H9 (cell line): ENCODE results near the gene CPO. TPM values are rescaled to one million over a fixed set of nuclear protein-coding genes. Genes with fewer than 3 reads are reported as not detected.

Experiments used
- DNase-seq: peaks from one replicate; pipeline ENCODE4 v3.0.0-alpha.2; 2017
- H2AFZ ChIP-seq: one replicate; pipeline ENCODE4 v1.6.1; 2013; ENCODE audit warnings: mild to moderate bottlenecking, low read length, control low read depth, moderate library complexity
- H2AK5ac ChIP-seq: 2 replicates; pipeline ENCODE4 v1.6.1; 2013; ENCODE audit warnings: low read length, control low read depth, mixed read lengths; ENCODE audit not compliant: insufficient read length
- H2BK120ac ChIP-seq: one replicate; pipeline ENCODE4 v1.6.1; 2013; ENCODE audit warnings: low read depth, mild to moderate bottlenecking, low read length, control low read depth, inconsistent platforms; ENCODE audit not compliant: poor library complexity, severe bottlenecking
- H2BK12ac ChIP-seq: 2 replicates; pipeline ENCODE4 v1.6.1; 2013; ENCODE audit warnings: low read length, control low read depth, mixed read lengths, low read depth; ENCODE audit not compliant: insufficient read length
- H2BK15ac ChIP-seq: 2 replicates; pipeline ENCODE4 v1.6.1; 2013; ENCODE audit warnings: low read depth, low read length, control low read depth
- H2BK20ac ChIP-seq: one replicate; pipeline ENCODE4 v1.6.1; 2013; ENCODE audit warnings: low read depth, mild to moderate bottlenecking, low read length, control low read depth, inconsistent platforms; ENCODE audit not compliant: poor library complexity, severe bottlenecking
- H2BK5ac ChIP-seq: 2 replicates; pipeline ENCODE4 v1.6.1; 2013; ENCODE audit warnings: low read length, control low read depth, mixed read lengths; ENCODE audit not compliant: insufficient read length
- H3K14ac ChIP-seq: 2 replicates; pipeline ENCODE4 v1.6.1; 2013; ENCODE audit warnings: low read length, control low read depth; ENCODE audit not compliant: insufficient read depth
- H3K18ac ChIP-seq: 2 replicates; pipeline ENCODE4 v1.6.1; 2013; ENCODE audit warnings: low read depth, mild to moderate bottlenecking, mixed read lengths, low read length, control low read depth; ENCODE audit not compliant: insufficient read length
- H3K23ac ChIP-seq: 2 replicates; pipeline ENCODE4 v1.6.1; 2013; ENCODE audit warnings: low read length, control low read depth, mixed read lengths, low read depth; ENCODE audit not compliant: insufficient read length
- H3K23me2 ChIP-seq: 2 replicates; pipeline ENCODE4 v1.6.1; 2013; ENCODE audit warnings: low read depth, mild to moderate bottlenecking, mixed read lengths, low read length, control low read depth; ENCODE audit not compliant: insufficient read length, poor library complexity, severe bottlenecking
- H3K27ac ChIP-seq: 2 replicates; pipeline ENCODE4 v1.5.1; 2013; ENCODE audit warnings: low read length, control low read depth, mixed read lengths, low read depth; ENCODE audit not compliant: insufficient read length
- H3K27me3 ChIP-seq: 2 replicates; pipeline ENCODE4 v1.6.1; 2013; ENCODE audit warnings: low read length, control low read depth, inconsistent platforms; ENCODE audit not compliant: insufficient read depth
- H3K4ac ChIP-seq: 2 replicates; pipeline ENCODE4 v1.6.1; 2013; ENCODE audit warnings: low read depth, mild to moderate bottlenecking, control low read depth, inconsistent platforms, low read length, moderate library complexity
- H3K4me1 ChIP-seq: 2 replicates; pipeline ENCODE4 v1.6.1; 2013; ENCODE audit warnings: low read length, control low read depth, inconsistent platforms; ENCODE audit not compliant: insufficient read depth
- H3K4me2 ChIP-seq: 2 replicates; pipeline ENCODE4 v1.6.1; 2013; ENCODE audit warnings: low read length, control low read depth, mixed read lengths; ENCODE audit not compliant: insufficient read length, insufficient read depth
- H3K56ac ChIP-seq: 2 replicates; pipeline ENCODE4 v1.6.1; 2013; ENCODE audit warnings: low read depth, mild to moderate bottlenecking, mixed read lengths, low read length, control low read depth; ENCODE audit not compliant: insufficient read length
- H3K79me1 ChIP-seq: 2 replicates; pipeline ENCODE4 v1.6.1; 2013; ENCODE audit warnings: low read depth, mild to moderate bottlenecking, moderate library complexity, low read length, control low read depth, inconsistent platforms; ENCODE audit not compliant: insufficient read depth, poor library complexity, severe bottlenecking
- H3K79me2 ChIP-seq: 2 replicates; pipeline ENCODE4 v1.6.1; 2013; ENCODE audit warnings: low read length, control low read depth, inconsistent platforms; ENCODE audit not compliant: insufficient read depth
- H3K9ac ChIP-seq: 2 replicates; pipeline ENCODE4 v1.6.1; 2013; ENCODE audit warnings: low read length, control low read depth, mixed read lengths; ENCODE audit not compliant: insufficient read length; ENCODE audit errors: extremely low read depth
- H3K9me3 ChIP-seq: one replicate; pipeline ENCODE4 v1.6.1; 2013; ENCODE audit warnings: low read depth, low read length, inconsistent platforms; ENCODE audit not compliant: control insufficient read depth
- H3T11ph ChIP-seq: one replicate; pipeline ENCODE4 v1.6.1; 2013; ENCODE audit warnings: mild to moderate bottlenecking, low read length, control low read depth, inconsistent platforms
- H4K20me1 ChIP-seq: one replicate; pipeline ENCODE4 v1.6.1; 2013; ENCODE audit not compliant: control insufficient read depth, insufficient read length, insufficient read depth
- H4K5ac ChIP-seq: 2 replicates; pipeline ENCODE4 v1.6.1; 2013; ENCODE audit warnings: low read depth, mild to moderate bottlenecking, mixed read lengths, low read length, control low read depth; ENCODE audit not compliant: insufficient read length
- H4K8ac ChIP-seq: replicated peaks from 2 replicates; pipeline ENCODE4 v1.6.1; 2013; ENCODE audit warnings: low read length, control low read depth, mixed read lengths, low read depth; ENCODE audit not compliant: insufficient read length
- H4K91ac ChIP-seq: 2 replicates; pipeline ENCODE4 v1.6.1; 2013; ENCODE audit warnings: low read depth, mild to moderate bottlenecking, moderate library complexity, mixed read lengths, low read length, control low read depth; ENCODE audit not compliant: insufficient read length
- H3K27ac Mint-ChIP-seq, 3 experiments: 2 replicates in 2 of 3; 3 replicates in 1 of 3; pipeline ENCODE4 v1.8.0; 2020 to 2021; ENCODE audit warnings: mixed read lengths in 3 of 3, mild to moderate bottlenecking in 1 of 3, moderate library complexity in 1 of 3
- H3K27me3 Mint-ChIP-seq: 2 replicates; pipeline ENCODE4 v1.8.0; 2021; ENCODE audit warnings: low read depth, mild to moderate bottlenecking, moderate library complexity, mixed read lengths
- H3K36me3 Mint-ChIP-seq, 3 experiments: 2 replicates in 2 of 3; 3 replicates in 1 of 3; pipeline ENCODE4 v1.8.0; 2020 to 2021; ENCODE audit warnings: low read depth in 3 of 3, mixed read lengths in 3 of 3; ENCODE audit not compliant: insufficient read depth in 1 of 3
- H3K4me1 Mint-ChIP-seq, 2 experiments: 2 replicates each; pipeline ENCODE4 v1.8.0; 2020; ENCODE audit warnings: mixed read lengths in 2 of 2
- H3K4me3 Mint-ChIP-seq, 2 experiments: 2 replicates in 1 of 2; 3 replicates in 1 of 2; pipeline ENCODE4 v1.8.0; 2020 to 2021; ENCODE audit warnings: mild to moderate bottlenecking in 2 of 2, mixed read lengths in 2 of 2, moderate library complexity in 1 of 2
- H3K9me3 Mint-ChIP-seq, 2 experiments: 2 replicates in 1 of 2; 3 replicates in 1 of 2; pipeline ENCODE4 v1.8.0; 2020; ENCODE audit warnings: mild to moderate bottlenecking in 2 of 2, mixed read lengths in 2 of 2, moderate library complexity in 1 of 2
- WGBS: extraction: QIAGEN DNeasy Blood & Tissue Kit; methylation state at CpG from one replicate; pipeline ENCODE4 v1.1.7; 2013; ENCODE audit warnings: missing lambda C conversion rate, low lambda C conversion rate, mixed read lengths; ENCODE audit not compliant: insufficient read length; ENCODE audit errors: extremely low coverage; 5-methylcytosine and 5-hydroxymethylcytosine counted together
- total RNA-seq: library from RNA; stranded (reverse); gene quantifications from 2 replicates; pipeline ENCODE4 v1.2.1, GENCODE V29; 2021
- TF ChIP-seq, protein P1 (sequence below): fragments of 200-600 bp; sonication (generic); conservative IDR thresholded peaks from 3 replicates; pipeline ENCODE4 v1.8.0; 2021; ENCODE audit warnings: antibody characterized with exemption, mild to moderate bottlenecking

CPO gene
- total RNA-seq, 1 experiment from 2014 or later, result 0.68 TPM

DNA sequence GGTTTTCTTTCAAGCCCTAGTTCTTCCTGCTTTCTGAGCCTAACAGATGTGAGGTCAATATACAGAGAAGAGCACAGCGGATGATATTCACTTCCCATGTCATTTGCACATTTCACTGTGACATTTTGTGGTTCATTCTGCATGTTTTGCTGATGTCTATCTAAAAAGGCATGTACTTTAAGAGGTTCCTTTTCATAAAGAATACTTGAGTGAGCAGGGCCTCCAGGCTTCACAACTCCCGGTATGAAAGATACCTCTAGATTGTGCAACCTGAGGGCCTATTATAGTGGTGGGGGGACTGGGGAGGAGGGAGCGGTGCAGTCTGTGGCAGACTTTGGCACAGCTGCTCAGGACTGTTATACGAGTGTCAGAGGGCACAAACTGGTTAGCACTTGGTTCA lies 54.6 kb downstream of the CPO start:
- Histone ChIP-seq H3T11ph (no peak overlapping the region), H3K4me2 (no peak overlapping the region), H3K79me1 (no peaks in the 10 kb centered on the region), H3K14ac (no peak overlapping the region), H3K79me2 (no peaks in the 10 kb centered on the region), H3K18ac (no peak overlapping the region), H3K9me3 (no peaks in the 10 kb centered on the region), H2AFZ (no peak overlapping the region), H2BK120ac (no peak overlapping the region), H4K5ac (no peak overlapping the region), H3K4ac (no peak overlapping the region), H3K56ac (no peak overlapping the region), H2BK20ac (no peak overlapping the region), H3K9ac (no peak overlapping the region), H3K27ac (no peak overlapping the region), H2AK5ac (no peak overlapping the region), H4K91ac (no peak overlapping the region), H2BK5ac (no peak overlapping the region), H2BK12ac (no peak overlapping the region), H3K4me1 (no peaks in the 10 kb centered on the region), H4K20me1 (no peaks in the 10 kb centered on the region), H3K27me3 (peaks cover 2% of the 10 kb centered on the region; the same call in 1 of the 2 replicates), H3K23ac (no peak overlapping the region), H3K23me2 (no peaks in the 10 kb centered on the region), H2BK15ac (no peak overlapping the region), H4K8ac (no peak overlapping the region)
- TF ChIP-seq, protein P1, sequence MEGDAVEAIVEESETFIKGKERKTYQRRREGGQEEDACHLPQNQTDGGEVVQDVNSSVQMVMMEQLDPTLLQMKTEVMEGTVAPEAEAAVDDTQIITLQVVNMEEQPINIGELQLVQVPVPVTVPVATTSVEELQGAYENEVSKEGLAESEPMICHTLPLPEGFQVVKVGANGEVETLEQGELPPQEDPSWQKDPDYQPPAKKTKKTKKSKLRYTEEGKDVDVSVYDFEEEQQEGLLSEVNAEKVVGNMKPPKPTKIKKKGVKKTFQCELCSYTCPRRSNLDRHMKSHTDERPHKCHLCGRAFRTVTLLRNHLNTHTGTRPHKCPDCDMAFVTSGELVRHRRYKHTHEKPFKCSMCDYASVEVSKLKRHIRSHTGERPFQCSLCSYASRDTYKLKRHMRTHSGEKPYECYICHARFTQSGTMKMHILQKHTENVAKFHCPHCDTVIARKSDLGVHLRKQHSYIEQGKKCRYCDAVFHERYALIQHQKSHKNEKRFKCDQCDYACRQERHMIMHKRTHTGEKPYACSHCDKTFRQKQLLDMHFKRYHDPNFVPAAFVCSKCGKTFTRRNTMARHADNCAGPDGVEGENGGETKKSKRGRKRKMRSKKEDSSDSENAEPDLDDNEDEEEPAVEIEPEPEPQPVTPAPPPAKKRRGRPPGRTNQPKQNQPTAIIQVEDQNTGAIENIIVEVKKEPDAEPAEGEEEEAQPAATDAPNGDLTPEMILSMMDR, result no peak
- Mint-ChIP-seq H3K27me3 (no peaks in the 10 kb centered on the region), H3K27ac (no peak overlapping the region), H3K36me3 (peaks cover 6 to 33% (median 9%) of the 10 kb centered on the region in 3 experiments; a peak in 6 of 7 replicates), H3K4me3 (no peak overlapping the region), H3K4me1 (peaks cover 2 to 3% of the 10 kb centered on the region in 2 experiments; a peak in 3 of 4 replicates), H3K9me3 (peaks cover 24 to 29% of the 10 kb centered on the region in 2 experiments)
- WGBS, result no CpG with 5 or more reads among the region's 4 CpGs
- DNase-seq, result no peak
